GM18499 (cell line): Measurements from ENCODE around the gene EBF4.

Source experiments
- ATAC-seq: cut with Tn5 transposase; IDR thresholded peaks from one replicate; pipeline ENCODE4 v1.9.1; 2021; ENCODE audit warnings: moderate number of reproducible peaks; ENCODE audit not compliant: insufficient read depth, unreplicated experiment

The EBF4 gene, protein sequence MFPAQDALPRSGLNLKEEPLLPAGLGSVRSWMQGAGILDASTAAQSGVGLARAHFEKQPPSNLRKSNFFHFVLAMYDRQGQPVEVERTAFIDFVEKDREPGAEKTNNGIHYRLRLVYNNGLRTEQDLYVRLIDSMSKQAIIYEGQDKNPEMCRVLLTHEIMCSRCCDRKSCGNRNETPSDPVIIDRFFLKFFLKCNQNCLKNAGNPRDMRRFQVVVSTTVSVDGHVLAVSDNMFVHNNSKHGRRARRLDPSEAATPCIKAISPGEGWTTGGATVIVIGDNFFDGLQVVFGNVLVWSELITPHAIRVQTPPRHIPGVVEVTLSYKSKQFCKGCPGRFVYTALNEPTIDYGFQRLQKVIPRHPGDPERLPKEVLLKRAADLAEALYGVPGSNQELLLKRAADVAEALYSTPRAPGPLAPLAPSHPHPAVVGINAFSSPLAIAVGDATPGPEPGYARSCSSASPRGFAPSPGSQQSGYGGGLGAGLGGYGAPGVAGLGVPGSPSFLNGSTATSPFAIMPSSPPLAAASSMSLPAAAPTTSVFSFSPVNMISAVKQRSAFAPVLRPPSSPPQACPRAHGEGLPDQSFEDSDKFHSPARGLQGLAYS

DNA sequence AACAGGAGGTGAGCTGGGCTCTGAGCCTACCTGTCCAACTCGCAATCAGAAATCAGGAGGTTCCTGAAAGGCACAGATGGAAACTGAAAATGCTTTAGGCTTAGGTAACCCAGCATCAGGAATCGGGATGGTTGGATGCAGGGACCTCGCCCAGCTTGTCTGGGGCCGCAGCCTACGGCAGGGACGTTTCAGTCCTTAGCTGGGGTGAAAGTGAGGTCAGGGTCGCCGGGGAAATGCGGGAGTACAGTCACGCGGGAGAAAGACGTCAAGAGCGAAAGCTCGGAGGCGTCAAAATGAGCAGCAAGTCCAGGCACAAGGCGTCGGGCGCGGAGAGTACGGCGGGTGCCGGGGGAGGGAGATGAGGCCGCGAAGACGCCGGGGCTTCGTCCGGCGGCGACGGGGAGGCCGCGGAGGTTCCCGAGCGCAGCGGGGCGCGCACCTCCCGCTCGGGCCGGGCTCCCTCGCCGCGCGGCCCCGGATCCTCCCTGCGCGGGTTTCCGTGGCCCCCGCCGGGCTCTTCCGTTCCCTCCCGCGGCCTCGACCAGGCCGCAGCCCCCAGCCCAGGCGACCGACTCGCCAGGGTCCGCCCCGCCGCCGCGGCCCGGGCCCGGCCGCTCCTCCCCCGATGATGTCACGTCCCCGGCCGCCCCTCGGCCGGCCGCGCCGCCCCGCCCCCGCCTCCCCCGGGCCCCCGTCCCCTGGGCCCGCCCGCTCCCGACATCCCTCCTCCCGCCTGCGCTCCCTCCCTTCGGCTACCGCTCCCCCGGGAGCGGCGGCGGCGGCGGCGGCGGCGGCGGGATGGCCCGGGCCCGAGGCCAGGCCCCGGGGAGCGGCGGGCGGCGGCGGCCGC is at the start of gene EBF4:
Gene EBF4 (plus strand): TSS at position 745 of the 850 bp plus-strand sequence. CDS start 866 bp downstream, outside the sequence.
- ATAC-seq = no peak

DNA sequence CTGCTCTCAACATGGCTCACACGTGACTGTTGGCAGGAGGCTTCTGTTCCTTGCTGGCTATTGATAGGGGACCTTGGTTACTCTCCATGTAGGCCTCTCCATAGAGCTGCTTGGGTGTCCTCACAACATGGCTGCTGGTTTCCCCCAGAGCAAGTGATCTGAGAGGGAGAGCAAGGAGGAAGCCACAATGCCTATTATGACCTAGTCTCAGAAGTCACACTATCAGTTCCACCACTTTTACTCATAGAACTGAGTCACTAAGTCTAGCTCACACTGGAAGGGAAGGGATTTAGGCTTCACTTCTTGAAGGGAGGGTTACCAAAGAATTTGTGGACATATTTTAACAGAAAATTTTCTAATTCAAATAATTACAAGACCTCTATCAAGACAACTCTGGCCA is 48.9 kb upstream of the EBF4 start:
- ATAC-seq = no peak

DNA sequence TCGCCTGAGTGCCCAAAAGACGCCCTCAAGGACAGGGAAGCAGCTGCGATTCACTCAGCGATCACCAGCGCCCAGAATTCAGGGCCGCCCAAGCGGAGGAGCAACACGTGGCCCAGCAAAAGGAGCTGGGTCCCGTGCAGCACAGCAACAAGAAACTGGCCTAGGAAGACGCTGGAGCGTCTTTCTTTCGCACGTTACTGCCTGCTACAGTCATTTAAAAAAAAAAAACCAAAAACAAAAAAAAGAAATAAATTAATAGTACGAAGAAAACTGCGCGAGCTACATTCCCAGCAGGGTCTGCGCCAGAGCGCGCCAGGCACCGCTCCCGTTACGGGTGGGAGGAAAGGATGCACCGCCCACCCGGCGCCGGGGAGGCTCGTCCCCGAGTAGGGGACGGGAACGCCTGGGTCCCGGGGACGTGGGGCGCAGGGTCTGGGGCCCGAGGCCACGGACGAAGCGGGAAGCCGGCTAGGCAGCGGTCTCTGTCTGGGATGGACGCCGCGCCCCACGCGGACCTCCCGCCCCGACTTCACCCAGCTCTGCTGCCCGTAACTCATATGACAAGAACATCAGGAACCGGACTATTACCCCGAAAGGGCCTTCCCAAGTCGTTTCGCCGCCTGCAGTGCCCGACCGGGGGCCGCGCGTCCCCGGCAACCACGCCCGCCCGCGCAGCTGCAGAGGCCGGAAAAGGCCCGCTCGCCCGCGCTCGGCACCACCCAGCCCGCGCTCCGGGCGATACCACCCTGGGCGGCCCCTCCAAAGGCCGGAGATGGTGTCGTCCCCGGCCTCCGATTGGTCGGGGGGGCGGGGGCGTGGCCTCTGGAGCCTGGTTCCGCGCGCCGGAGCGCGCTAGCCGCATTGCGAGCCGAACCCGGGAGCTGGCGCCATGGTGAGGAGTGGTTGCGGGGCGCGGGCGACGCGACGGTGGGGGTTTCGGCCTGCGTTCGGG is 40.5 kb upstream of the EBF4 start, which contains the start of gene NOP56:
Gene NOP56 (plus strand): TSS at position 861 of the 952 bp plus-strand sequence. CDS start 29 bp downstream, at position 890.
- no peak for ATAC-seq

DNA sequence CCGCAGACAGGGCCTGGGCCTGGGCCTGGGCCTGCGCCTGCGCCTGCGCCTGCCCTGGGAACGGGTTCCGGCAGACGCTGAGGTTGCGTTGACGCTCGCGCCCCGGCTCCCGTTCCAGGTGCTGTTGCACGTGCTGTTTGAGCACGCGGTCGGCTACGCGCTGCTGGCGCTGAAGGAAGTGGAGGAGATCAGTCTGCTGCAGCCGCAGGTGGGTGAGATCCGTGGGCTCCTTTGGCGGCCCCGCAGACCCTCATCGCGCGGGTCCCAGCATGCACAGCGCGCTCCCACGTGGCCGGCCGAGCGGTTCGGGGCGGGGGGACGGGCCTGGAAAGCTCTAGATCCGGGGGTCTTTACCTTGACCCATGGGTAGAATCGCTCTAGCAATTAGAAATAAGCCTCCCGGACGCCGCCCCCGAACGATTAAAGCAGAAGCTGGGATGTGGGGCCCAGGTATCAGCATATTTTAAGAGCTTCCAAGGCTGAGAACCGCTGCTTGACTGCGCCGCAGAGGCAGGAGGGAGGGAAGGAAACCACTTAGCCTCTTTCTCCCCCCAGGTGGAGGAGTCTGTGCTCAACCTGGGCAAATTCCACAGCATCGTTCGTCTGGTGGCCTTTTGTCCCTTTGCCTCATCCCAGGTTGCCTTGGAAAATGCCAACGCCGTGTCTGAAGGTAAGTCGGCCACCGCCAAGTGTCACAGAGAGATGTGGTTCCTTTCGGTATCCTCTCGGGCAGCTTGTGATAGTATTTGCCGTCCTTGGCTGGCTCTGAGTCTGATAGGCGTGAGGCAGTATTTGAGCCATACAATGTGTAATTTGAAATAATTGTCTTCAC is 39.6 kb upstream of the EBF4 start:
- ATAC-seq = no peak

DNA sequence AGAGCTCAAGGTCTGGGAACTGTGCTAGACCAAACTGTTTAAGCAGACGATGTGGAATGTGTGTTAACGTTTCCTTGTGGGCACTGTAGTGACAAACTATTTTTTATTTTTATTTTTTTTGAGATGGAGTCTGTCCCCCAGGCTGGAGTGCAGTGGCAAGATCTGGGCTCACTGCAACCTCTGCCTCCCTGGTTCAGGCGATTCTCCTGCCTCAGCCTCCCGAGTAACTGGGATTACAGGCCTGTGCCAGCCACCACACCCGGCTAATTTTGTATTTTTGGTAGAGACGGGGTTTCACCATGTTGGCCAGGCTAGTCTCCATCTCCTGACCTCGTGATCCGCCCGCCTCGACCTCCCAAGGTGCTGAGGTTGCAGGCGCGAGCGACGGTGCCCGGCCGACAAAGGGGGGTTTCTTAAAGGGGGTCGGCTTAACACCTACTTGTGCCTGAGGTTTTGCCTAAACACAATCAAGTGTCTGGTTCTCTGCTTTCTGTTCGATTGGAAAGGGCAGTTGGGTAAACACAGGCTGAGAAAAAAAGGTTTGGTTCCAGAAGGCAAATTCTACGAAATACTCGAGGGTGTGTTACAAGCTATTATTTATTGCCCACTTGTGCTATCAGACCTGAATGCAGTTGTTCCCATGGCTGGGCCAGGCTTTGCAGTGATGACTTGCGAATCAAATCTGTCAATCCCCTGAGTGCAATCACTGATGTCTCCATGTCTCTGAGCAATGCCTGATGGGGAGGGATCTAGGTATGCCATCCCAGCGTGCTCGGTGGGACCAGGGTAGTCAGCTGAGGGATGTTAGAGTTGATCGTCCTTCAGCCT is 38.8 kb upstream of the EBF4 start:
- no peak for ATAC-seq

DNA sequence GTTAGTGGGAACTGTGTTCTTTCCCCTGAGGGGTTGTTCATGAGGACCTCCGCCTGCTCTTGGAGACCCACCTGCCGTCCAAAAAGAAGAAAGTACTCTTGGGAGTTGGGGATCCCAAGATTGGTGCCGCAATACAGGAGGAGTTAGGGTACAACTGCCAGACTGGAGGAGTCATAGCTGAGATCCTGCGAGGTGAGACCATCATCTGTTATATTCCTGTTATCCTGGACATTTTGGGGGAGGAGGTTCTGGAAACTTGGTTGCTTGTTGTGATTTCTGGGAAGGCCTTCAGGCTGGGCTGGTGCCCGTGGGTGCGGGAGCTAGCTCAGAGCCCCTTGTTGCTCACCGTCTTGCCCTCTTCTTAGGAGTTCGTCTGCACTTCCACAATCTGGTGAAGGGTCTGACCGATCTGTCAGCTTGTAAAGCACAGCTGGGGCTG is 38.2 kb upstream of the EBF4 start:
- no peak for ATAC-seq

DNA sequence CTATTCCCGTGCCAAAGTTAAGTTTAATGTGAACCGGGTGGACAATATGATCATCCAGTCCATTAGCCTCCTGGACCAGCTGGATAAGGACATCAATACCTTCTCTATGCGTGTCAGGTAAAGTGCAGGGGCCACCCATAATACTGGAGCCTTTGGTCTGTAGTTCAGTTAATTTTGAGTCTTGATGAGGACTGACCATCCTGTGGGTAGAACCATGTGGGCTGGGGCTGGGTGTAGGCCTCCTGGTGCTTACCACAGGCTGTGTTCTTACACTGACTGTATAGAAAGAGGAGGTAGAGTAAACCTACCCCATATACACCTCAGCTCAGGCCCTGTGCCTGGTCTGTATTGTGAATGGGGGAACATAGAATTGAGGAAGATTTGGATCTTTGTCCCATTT is 37.7 kb upstream of the EBF4 start:
- ATAC-seq = no peak

DNA sequence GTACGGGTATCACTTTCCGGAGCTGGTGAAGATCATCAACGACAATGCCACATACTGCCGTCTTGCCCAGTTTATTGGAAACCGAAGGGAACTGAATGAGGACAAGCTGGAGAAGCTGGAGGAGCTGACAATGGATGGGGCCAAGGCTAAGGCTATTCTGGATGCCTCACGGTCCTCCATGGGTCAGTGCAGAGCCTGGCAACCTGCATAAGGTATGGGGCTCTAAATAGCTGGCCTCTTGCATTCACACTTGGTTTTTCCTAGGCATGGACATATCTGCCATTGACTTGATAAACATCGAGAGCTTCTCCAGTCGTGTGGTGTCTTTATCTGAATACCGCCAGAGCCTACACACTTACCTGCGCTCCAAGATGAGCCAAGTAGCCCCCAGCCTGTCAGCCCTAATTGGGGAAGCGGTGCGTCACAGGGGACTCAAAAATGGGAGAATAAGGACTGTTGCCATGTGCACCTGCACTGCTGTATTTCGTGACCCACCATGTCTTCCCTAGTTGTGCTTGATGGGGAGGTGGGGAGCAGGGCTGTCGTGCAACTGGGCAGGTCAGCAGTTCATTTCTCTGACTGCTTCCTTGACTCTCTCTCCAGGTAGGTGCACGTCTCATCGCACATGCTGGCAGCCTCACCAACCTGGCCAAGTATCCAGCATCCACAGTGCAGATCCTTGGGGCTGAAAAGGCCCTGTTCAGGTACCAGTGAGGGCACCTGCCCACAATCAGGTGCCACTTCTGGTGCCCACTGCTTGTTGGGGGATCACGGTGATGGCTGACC is 37.1 kb upstream of the EBF4 start:
- no peak for ATAC-seq

DNA sequence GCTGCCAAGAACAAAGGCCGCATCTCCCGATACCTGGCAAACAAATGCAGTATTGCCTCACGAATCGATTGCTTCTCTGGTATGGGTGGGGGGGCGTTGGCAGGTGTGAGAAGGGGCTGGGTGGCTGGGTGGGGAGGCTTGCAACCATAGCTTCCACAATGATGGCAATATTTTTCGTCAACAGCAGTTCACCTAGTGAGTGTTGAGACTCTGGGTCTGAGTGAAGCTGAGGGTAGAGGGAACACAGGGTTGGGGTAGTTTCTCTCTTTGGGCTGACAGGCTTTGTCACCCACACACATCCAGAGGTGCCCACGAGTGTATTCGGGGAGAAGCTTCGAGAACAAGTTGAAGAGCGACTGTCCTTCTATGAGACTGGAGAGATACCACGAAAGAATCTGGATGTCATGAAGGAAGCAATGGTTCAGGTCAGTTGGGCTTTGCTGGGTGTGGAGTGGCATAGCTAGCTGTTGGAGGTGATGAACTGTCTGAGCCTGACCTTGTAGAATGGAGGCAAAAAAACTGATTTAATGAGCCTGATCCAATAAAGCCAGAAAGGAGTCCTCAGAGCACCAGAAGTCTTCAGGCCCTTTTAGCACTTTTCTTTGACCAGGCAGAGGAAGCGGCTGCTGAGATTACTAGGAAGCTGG is 36.0 kb upstream of the EBF4 start:
- no peak for ATAC-seq

DNA sequence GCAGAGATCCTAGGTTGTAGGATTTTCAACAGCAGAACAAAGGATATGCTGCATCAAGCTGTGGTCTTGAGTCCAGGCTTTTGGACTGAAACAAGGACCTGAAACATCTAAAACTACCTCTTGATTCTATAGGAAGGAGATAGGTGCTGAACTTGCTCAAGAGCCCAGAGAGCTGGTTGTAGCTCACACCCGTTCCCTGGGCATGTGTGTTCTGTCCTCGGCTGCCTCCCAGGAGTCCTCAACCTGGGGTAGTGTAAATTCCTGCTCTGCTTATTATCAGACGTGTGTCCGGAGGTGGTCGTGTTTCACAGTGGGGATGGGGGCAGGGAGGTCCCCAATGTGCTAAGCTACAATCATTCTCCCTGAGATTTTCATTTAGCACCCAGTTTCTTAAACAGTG is 35.3 kb upstream of the EBF4 start:
- ATAC-seq = no peak

DNA sequence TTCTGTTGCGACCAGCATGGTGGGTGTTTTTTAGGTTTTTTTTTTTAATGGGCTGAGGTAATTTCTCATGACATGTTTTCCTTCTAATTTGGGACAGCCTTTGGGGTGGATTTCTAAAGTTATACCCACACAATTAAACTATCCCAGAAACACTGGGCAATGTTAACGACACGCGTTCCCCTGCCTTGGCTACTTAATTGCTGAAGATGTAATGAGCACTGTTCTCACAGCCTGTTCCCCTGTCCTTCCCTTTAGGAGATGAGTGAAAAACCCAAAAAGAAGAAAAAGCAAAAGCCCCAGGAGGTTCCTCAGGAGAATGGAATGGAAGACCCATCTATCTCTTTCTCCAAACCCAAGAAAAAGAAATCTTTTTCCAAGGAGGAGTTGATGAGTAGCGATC is 34.9 kb upstream of the EBF4 start:
- no peak for ATAC-seq

DNA sequence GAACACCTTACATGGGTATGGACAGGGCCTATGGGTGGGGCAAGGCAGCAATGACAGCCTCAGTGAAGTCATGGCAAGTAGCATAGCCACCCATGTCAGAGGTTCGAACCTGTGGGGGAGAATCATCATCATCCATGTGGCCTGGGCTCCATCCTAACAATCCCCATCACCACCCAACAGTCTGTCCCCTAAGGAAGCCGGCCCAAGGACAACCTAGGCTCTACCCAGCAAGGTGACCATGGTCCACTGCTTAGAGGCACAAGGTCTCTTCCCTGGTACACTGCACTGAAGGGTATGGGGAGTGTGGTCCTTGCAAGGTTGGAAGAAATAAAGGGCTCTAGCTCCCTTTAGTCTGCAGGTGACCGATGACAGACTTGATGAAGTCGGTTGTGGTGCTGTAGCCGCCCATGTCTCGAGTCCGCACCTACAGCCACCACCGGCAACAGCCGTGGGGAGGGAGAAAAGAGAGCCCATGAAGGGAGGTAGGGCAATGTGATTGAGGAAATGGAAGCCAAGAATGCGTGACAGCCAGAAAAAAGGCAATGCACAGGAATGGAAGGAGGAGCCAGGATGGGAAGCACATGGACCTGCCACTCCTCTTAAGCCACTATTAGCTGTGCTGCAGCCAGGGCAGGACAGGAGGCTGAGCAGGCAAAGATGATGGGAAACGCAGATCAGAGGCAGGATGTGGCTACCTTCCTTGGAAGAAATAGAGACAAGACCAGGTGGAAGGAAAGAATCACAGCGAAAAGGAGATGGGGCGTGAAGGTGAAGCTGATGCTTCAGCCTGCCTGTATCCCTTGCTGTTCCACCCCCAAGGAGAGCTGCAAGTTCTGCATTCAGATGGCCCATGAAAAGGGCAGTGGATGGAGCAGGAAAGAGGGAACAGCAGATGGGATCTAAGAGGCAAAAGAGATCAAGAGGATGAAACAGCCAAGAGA is 33.9 kb upstream of the EBF4 start:
- ATAC-seq = no peak

DNA sequence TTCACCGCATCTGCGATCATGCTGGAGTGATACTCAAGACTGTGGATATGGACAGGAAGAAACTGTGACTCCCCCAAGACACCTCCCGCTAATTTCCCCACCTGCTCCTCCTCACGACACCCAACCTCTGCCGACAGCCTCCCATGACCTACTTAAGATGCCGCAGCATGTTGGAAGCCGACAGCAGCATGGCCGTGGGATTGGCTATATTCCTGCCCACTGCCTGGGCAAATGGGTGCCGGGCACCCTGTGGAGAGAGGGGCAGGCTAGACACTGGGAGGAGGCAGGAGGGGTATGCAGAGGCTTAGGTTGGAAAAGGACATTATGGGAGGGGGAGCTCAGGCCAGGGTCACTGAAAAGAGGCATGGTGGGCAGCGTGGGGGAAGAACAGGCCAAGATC is 33.0 kb upstream of the EBF4 start:
- no peak for ATAC-seq

DNA sequence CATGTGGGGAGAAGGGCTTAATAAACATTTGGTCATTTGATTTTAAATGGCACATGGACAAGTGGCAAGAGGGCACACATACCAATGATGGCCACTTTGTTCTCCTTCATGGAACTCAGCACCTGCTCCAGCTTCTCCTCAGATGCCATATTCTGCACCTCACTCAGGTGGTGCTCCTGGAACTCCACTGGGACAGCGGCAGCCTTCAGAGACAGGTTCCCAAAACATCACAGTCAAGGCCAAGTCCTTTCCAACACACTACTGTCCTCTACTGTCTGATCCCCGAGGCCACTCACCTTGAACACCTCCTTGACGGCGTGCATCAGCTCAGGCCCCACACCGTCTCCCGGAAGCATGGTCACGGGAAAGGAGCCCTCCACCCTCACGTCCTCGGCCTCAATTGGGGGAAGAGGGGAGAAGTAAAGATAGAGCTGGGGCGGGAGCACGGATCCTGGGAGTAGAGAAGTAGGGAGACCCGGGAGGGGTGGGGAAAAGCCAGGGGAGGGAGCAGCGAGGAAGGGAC is 29.2 kb upstream of the EBF4 start:
- ATAC-seq = no peak

DNA sequence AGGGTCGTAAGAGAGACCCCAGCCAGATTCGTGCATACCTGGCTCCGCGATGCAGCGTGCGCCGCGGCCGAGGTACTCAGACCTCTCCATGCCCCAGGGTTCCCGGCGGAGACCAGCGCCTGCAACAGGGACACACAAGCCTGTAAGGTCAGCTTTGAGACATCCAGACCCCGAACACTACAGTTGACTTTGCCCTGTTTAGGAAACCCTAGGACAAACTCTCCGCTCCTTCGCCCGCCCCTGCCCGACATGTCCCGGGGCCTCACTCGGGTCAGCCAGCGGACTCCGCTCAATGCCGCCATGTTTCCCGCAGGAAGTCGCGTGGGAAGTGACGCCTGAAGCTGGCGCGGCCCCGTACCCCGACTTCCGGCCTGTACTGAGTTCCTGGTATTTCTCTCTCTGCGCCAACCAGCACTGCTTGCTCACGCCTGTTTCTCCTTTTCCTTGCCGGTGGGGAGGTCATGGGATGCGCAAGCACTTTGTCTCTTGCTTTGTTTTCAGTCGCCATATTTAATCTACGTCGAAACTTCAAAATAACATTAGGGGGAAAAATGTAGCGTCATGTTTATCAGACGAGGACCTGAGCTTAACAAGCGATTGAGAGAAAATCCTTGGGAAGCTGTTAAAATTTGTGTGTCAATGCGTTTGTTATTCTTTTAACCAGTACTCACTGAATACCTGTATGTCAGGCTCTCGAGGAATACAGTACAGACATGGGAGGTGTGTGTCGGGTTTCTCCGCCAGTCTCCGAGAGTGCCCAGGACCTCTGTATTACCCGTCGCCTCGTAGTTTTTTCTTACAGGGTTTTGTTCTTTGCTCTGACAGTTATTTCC is 28.5 kb upstream of the EBF4 start, which contains the start of gene IDH3B:
Gene IDH3B (minus strand): TSS at position 330 of the 833 bp plus-strand sequence. CDS start 28 bp downstream, at position 302.
- ATAC-seq = peak; percentile 67
